Body of pancreas (tissue), 4 donors: Measurements from ENCODE around the gene P2RY4.

ENCODE experiments used
- CTCF ChIP-seq, 7 experiments: fragments of 450-650 bp in 4 of 7; fragments of 200-600 bp in 3 of 7; sonication (generic) in 3 of 7; IDR thresholded peaks; one replicate each; pipeline ENCODE4 v1.5.1; 2016 to 2019; ENCODE audit warnings: antibody characterized with exemption in 7 of 7
- POLR2A ChIP-seq, 3 donors: fragments of 450-650 bp; IDR thresholded peaks; one replicate each; pipeline ENCODE4 v1.6.1; 2016; ENCODE audit warnings: antibody characterized with exemption in 3 of 3, mild to moderate bottlenecking in 2 of 3

- TF ChIP-seq CTCF (IDR thresholded peaks at IDR 0.05) (no peak), POLR2A (IDR thresholded peaks at IDR 0.05) (no peak)
Measured at GRCh38 chrX:70208479-70208878, 51.5 kb downstream of the P2RY4 start.
